Gastrocnemius medialis (tissue), 4 donors: ENCODE measurements around the gene PROM2.

ENCODE experiments used
- POLR2A ChIP-seq, 2 donors: fragments of 450-650 bp; IDR thresholded peaks; one replicate each; pipeline ENCODE4 v1.6.1; 2017; ENCODE audit warnings: antibody characterized with exemption in 2 of 2, mild to moderate bottlenecking in 2 of 2, moderate library complexity in 2 of 2
- TF ChIP-seq, protein P1 (sequence below), 5 experiments: fragments of 450-650 bp in 3 of 5; fragments of 200-600 bp in 2 of 5; sonication (generic) in 2 of 5; IDR thresholded peaks in 4 of 5; conservative IDR thresholded peaks in 1 of 5; 1 replicate in 4 of 5; 2 replicates in 1 of 5; pipeline ENCODE4 v1.5.1; 2016 to 2019; ENCODE audit warnings: antibody characterized with exemption in 5 of 5, mild to moderate bottlenecking in 3 of 5, moderate library complexity in 3 of 5

DNA sequence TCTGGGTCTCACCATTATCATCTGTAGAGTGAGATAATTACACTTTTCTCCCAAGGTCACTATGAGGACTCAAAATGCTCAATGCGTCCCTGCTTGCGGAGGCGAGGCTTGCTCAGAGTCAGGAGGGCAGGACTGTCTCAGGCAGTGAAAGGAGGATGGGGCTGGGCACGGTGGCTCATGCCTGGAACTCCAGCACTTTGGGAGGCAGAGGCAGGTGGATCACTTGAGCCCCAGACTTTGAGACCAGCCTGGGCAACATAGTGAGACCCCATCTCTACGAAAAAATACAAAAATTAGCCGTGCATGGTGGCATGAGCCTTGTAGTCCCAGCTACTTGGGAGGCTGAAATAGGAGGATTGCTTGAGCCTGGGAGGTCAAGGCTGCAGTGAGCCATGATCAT is 21.1 kb downstream of the PROM2 start:
- TF ChIP-seq, protein P1, sequence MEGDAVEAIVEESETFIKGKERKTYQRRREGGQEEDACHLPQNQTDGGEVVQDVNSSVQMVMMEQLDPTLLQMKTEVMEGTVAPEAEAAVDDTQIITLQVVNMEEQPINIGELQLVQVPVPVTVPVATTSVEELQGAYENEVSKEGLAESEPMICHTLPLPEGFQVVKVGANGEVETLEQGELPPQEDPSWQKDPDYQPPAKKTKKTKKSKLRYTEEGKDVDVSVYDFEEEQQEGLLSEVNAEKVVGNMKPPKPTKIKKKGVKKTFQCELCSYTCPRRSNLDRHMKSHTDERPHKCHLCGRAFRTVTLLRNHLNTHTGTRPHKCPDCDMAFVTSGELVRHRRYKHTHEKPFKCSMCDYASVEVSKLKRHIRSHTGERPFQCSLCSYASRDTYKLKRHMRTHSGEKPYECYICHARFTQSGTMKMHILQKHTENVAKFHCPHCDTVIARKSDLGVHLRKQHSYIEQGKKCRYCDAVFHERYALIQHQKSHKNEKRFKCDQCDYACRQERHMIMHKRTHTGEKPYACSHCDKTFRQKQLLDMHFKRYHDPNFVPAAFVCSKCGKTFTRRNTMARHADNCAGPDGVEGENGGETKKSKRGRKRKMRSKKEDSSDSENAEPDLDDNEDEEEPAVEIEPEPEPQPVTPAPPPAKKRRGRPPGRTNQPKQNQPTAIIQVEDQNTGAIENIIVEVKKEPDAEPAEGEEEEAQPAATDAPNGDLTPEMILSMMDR (IDR thresholded peaks at IDR 0.05 in 4 of 5, conservative IDR thresholded peaks at IDR 0.05 in 1 of 5), result no peak
- no peak for TF ChIP-seq POLR2A (IDR thresholded peaks at IDR 0.05)
